ENCODE measurements around the gene EEIG1.

The EEIG1 gene

GRCh38 chr9:127970401-127971313, 10.1 kb downstream of the EEIG1 start:
- peak; percentile 93 for DNase-seq (ENCODE audit: low read depth)
- H3K4me3 ChIP-seq (ENCODE audit: low read depth, low read length), result 0 out of 2 replicates have a peak overlapping the region, but pooled peaks have one; percentile 12
- TF ChIP-seq, protein P1, sequence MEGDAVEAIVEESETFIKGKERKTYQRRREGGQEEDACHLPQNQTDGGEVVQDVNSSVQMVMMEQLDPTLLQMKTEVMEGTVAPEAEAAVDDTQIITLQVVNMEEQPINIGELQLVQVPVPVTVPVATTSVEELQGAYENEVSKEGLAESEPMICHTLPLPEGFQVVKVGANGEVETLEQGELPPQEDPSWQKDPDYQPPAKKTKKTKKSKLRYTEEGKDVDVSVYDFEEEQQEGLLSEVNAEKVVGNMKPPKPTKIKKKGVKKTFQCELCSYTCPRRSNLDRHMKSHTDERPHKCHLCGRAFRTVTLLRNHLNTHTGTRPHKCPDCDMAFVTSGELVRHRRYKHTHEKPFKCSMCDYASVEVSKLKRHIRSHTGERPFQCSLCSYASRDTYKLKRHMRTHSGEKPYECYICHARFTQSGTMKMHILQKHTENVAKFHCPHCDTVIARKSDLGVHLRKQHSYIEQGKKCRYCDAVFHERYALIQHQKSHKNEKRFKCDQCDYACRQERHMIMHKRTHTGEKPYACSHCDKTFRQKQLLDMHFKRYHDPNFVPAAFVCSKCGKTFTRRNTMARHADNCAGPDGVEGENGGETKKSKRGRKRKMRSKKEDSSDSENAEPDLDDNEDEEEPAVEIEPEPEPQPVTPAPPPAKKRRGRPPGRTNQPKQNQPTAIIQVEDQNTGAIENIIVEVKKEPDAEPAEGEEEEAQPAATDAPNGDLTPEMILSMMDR (IDR thresholded peaks at IDR 0.05; ENCODE audit: low read depth, low read length, missing control alignments), result no peak

DNA sequence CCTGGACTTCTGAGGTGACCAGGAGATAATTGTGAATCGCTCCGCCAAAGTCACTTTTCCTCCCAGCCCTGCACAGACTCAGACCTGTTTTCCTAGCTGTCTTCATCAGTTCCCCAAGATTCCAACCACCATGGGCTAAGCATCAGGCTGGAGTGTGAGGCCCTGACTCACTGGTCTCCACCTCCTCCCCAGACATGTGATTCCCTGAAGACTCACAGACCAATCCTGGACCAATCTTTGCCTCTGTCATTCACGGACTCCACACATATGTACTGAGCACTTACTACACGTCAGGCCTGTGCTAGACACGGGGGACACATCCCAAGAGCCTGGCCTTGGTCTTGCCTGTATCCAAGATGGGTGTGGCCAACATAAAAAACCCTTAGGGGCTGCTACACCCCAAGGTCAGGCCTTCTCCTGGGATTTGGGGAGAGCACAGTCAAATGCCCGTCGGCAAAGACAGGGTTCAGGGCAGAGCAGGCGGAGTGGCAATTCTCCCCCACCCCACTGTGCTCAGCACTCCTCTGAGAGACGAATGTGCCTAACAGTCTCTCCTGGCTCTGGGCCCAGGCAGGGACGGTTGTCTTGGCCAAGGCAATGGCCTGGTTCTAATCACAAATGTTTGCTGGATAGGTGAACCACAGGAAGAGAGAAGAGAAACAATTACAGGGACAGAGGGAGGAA, 11.9 kb downstream of the EEIG1 start:
- TF ChIP-seq, protein P1 (IDR thresholded peaks at IDR 0.05; ENCODE audit: low read depth, low read length, missing control alignments), result no peak
- H3K4me3 ChIP-seq (ENCODE audit: low read depth, low read length), result no peak overlapping the region

DNA sequence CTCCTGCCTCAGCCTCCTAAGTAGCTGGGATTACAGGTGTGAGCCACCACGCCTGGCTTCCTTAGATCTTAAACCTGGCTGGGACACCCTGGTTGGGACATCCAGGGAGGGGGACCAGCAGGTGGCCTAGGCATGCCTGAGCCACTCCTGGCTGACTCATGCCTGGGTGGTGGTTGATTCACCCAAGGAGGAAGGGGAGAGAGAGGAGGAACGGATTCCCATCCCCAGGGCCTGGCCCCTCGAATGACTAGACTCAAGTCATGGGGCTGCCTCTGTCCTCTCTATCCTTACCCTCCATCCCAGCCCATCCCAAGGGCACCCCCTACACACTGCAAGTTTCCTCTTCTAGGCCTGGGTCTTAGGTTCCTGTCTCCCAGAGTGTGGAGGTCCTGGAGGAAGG, 12.7 kb downstream of the EEIG1 start:
- TF ChIP-seq, protein P1 (IDR thresholded peaks at IDR 0.05; ENCODE audit: low read depth, low read length, missing control alignments), result no peak
- no peak for DNase-seq (ENCODE audit: low read depth)

More for the DNA sequence above, 11.9 kb downstream of the EEIG1 start:
- DNase-seq (ENCODE audit: low read depth), result no peak

GRCh38 chr9:127967151-127967809, 13.5 kb downstream of the EEIG1 start:
- TF ChIP-seq, protein P1 (IDR thresholded peaks at IDR 0.05; ENCODE audit: low read depth, low read length, missing control alignments), result no peak
- no peak overlapping the region for H3K4me3 ChIP-seq (ENCODE audit: low read depth, low read length)
- DNase-seq (ENCODE audit: low read depth), result no peak

More for the DNA sequence above, 12.7 kb downstream of the EEIG1 start:
- H3K4me3 ChIP-seq (ENCODE audit: low read depth, low read length), result no peak overlapping the region

DNA sequence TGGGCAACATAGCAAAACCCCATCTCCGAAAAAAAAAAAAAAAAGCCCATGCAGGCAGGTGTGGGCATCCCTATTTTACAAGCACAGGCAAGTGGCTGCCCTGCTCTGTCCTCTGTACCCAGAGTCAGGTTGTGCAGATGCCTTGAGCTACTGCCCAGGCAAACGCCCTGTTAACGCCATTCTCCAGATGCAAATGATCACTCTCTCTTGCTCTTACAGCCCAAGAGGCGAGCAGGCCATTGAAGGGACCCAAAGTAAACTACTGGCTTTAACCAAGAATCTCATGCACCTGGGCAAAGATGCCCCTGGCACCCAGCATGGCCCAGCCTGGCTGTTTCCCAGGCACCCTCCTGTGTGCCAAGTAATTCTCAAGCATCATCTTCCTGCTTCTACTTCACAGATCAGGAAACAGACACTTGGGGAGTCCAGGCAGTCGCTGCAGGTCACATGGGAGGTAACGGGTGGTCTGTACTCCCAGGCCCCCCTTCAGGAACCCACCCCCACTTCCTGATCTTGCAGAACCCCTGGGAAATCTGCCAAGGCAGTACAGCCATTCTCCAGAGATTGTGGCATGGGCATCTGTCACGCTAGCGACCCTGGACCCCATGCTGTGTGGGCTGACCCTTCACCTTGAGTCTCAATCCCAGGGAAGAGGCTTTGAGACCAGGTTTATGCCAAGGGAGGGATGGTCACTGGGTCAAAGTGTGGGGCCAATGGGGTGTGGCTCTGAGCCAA, 14.2 kb downstream of the EEIG1 start:
- no peak overlapping the region for H3K4me3 ChIP-seq (ENCODE audit: low read depth, low read length)
- TF ChIP-seq, protein P1 (IDR thresholded peaks at IDR 0.05; ENCODE audit: low read depth, low read length, missing control alignments), result no peak
- no peak for DNase-seq (ENCODE audit: low read depth)

- no peak overlapping the region for H3K4me3 ChIP-seq (ENCODE audit: low read depth, low read length)
- TF ChIP-seq, protein P1 (IDR thresholded peaks at IDR 0.05; ENCODE audit: low read depth, low read length, missing control alignments), result no peak
- no peak for DNase-seq (ENCODE audit: low read depth)
These were observed 14.8 kb downstream of the EEIG1 start for GRCh38 chr9:127965953-127966352.

Data from GM12864 (cell line).